ENCODE data around the gene SCARB1.

The SCARB1 gene

GRCh38 chr12:124747426-124748161, 116.1 kb downstream of the SCARB1 start:
- no peak for TF ChIP-seq CTCF (conservative IDR thresholded peaks at IDR 0.05)
- peak overlapping the region; percentile 84 for H3K27ac ChIP-seq

- H3K27ac ChIP-seq: peak overlapping the region; percentile 84
- TF ChIP-seq CTCF (conservative IDR thresholded peaks at IDR 0.05): no peak
Measured at GRCh38 chr12:124746649-124747425, 116.8 kb downstream of the SCARB1 start.

- TF ChIP-seq CTCF (conservative IDR thresholded peaks at IDR 0.05): no peak
- H3K27ac ChIP-seq: peak overlapping the region; percentile 84
Measured at GRCh38 chr12:124745891-124746570, 117.6 kb downstream of the SCARB1 start.

GRCh38 chr12:124745465-124745890, 118.2 kb downstream of the SCARB1 start:
- H3K27ac ChIP-seq: peak overlapping the region; percentile 84
- no peak for TF ChIP-seq CTCF (conservative IDR thresholded peaks at IDR 0.05)

- peak overlapping the region; percentile 84 for H3K27ac ChIP-seq
Measured at GRCh38 chr12:124744659-124745464, 118.8 kb downstream of the SCARB1 start.

GRCh38 chr12:124744273-124744640, 119.4 kb downstream of the SCARB1 start:
- H3K27ac ChIP-seq: peak overlapping the region; percentile 25
- no peak for TF ChIP-seq CTCF (conservative IDR thresholded peaks at IDR 0.05)

More at GRCh38 chr12:124744659-124745464, 118.8 kb downstream of the SCARB1 start:
- no peak for TF ChIP-seq CTCF (conservative IDR thresholded peaks at IDR 0.05)
